Stimulated activated naive CD8-positive, alpha-beta T cell treated with anti-CD3 and anti-CD28 coated beads, Interleukin-15, Interleukin-2, amounts not matched to agents 100 U/mL and 50 U/mL, for 24 hours (primary cell): ENCODE data around the gene C6orf118.

Experiments
- ATAC-seq: fragments of 150-1000 bp; cut with Tn5 transposase; one replicate; pipeline ENCODE4 v1.10.0; 2021
- DNase-seq: peaks from one replicate; pipeline ENCODE4 v3.0.0; 2021

The C6orf118 gene

GRCh38 chr6:165244524-165245247, 64.7 kb downstream of the C6orf118 start:
- DNase-seq (no peak), ATAC-seq (no peak)

GRCh38 chr6:165243801-165244200, 65.6 kb downstream of the C6orf118 start:
- ATAC-seq (no peak), DNase-seq (no peak)

GRCh38 chr6:165236326-165236725, 73.1 kb downstream of the C6orf118 start:
- ATAC-seq (no peak), DNase-seq (no peak)

GRCh38 chr6:165232731-165233488, 76.5 kb downstream of the C6orf118 start:
- ATAC-seq (no peak), DNase-seq (no peak)

- no peak for DNase-seq
Measured at GRCh38 chr6:165231581-165232561, 77.5 kb downstream of the C6orf118 start.

GRCh38 chr6:165231177-165231576, 78.2 kb downstream of the C6orf118 start:
- no peak for DNase-seq
- ATAC-seq = no peak

More at GRCh38 chr6:165231581-165232561, 77.5 kb downstream of the C6orf118 start:
- ATAC-seq = no peak
